WTC11 (cell line): ENCODE data around the gene EID2.

ENCODE experiments used
- MAX ChIP-seq: sonication (generic); formaldehyde crosslinking; IDR thresholded peaks from 2 replicates; pipeline ENCODE4 v1.8.0; 2022; ENCODE audit warnings: mild to moderate bottlenecking, missing genetic modification reagents
- USF2 ChIP-seq: sonication (generic); formaldehyde crosslinking; IDR thresholded peaks from 2 replicates; pipeline ENCODE4 v1.8.1; 2023; ENCODE audit warnings: mild to moderate bottlenecking, missing genetic modification reagents, moderate library complexity
- ZBTB43 ChIP-seq: sonication (generic); formaldehyde crosslinking; IDR thresholded peaks from 2 replicates; pipeline ENCODE4 v1.8.1; 2023; ENCODE audit warnings: mild to moderate bottlenecking, missing genetic modification reagents
- TF ChIP-seq, protein P1 (sequence below): fragments of 250-450 bp; sonication (Bioruptor Pico); IDR thresholded peaks from 2 replicates; pipeline ENCODE4 v2.1.2; 2022; ENCODE audit warnings: mild to moderate bottlenecking, moderate library complexity
- TF ChIP-seq, protein P2 (sequence below): fragments of 200-600 bp; IDR thresholded peaks from 2 replicates; pipeline ENCODE4 v1.8.0; 2022; ENCODE audit warnings: antibody characterized with exemption

DNA sequence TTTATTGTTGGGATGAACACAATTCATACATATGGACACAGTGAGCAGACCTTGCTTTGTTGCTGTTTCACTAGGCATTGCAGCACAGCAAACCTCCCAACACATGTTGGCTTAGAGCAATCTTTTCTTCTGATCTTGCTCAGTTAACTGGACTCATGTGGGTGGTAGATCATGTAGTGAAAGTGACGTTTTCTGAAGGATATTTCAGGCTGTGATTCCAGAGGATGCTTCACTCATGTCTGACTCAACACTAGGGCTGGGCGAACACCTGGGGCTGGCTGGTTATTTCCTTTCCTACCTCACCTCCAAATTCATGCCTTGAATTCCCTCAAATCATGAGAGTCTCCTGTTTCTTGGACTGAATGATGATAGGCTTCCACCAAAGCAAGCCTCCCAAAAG is 48.1 kb upstream of the EID2 start:
- TF ChIP-seq, protein P1, sequence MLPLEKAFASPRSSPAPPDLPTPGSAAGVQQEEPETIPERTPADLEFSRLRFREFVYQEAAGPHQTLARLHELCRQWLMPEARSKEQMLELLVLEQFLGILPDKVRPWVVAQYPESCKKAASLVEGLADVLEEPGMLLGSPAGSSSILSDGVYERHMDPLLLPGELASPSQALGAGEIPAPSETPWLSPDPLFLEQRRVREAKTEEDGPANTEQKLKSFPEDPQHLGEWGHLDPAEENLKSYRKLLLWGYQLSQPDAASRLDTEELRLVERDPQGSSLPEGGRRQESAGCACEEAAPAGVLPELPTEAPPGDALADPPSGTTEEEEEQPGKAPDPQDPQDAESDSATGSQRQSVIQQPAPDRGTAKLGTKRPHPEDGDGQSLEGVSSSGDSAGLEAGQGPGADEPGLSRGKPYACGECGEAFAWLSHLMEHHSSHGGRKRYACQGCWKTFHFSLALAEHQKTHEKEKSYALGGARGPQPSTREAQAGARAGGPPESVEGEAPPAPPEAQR (CRISPR knock-in tag), result no peak
- no peak for TF ChIP-seq USF2 (CRISPR knock-in tag)
- no peak for TF ChIP-seq MAX (CRISPR knock-in tag)
- TF ChIP-seq ZBTB43 (CRISPR knock-in tag), result no peak
- TF ChIP-seq, protein P2, sequence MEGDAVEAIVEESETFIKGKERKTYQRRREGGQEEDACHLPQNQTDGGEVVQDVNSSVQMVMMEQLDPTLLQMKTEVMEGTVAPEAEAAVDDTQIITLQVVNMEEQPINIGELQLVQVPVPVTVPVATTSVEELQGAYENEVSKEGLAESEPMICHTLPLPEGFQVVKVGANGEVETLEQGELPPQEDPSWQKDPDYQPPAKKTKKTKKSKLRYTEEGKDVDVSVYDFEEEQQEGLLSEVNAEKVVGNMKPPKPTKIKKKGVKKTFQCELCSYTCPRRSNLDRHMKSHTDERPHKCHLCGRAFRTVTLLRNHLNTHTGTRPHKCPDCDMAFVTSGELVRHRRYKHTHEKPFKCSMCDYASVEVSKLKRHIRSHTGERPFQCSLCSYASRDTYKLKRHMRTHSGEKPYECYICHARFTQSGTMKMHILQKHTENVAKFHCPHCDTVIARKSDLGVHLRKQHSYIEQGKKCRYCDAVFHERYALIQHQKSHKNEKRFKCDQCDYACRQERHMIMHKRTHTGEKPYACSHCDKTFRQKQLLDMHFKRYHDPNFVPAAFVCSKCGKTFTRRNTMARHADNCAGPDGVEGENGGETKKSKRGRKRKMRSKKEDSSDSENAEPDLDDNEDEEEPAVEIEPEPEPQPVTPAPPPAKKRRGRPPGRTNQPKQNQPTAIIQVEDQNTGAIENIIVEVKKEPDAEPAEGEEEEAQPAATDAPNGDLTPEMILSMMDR, result no peak
